Suprapubic skin (tissue), 4 donors: ENCODE measurements around the gene FAM171A2. TPM values are rescaled to one million over a fixed set of nuclear protein-coding genes. Genes with fewer than 3 reads are reported as not detected.

Source experiments
- DNase-seq, 2 donors: peaks; one replicate each; pipeline ENCODE4 v3.0.0-alpha.2; 2019; ENCODE audit warnings: low spot score in 2 of 2
- H3K27ac ChIP-seq: fragments of 200-600 bp; sonication (generic); one replicate; pipeline ENCODE4 v1.5.1; 2019
- H3K27me3 ChIP-seq: fragments of 200-600 bp; sonication (generic); one replicate; pipeline ENCODE4 v1.5.1; 2019
- H3K36me3 ChIP-seq: fragments of 200-600 bp; sonication (generic); one replicate; pipeline ENCODE4 v1.5.1; 2019
- H3K4me1 ChIP-seq: fragments of 200-600 bp; sonication (generic); one replicate; pipeline ENCODE4 v1.5.1; 2019
- H3K4me3 ChIP-seq: fragments of 200-600 bp; sonication (generic); one replicate; pipeline ENCODE4 v1.5.1; 2019; ENCODE audit warnings: mild to moderate bottlenecking
- H3K9me3 ChIP-seq: fragments of 200-600 bp; sonication (generic); one replicate; pipeline ENCODE4 v1.5.1; 2019
- CTCF ChIP-seq, 2 donors: fragments of 200-600 bp in 1 of 2; fragments of 450-650 bp in 1 of 2; sonication (generic) in 1 of 2; IDR thresholded peaks; one replicate each; pipeline ENCODE4 v1.5.1; 2016 to 2019; ENCODE audit warnings: antibody characterized with exemption in 2 of 2, mild to moderate bottlenecking in 1 of 2, moderate library complexity in 1 of 2
- EP300 ChIP-seq: sonication (generic); formaldehyde crosslinking; IDR thresholded peaks from one replicate; pipeline ENCODE4 v1.6.1; 2017; ENCODE audit warnings: antibody characterized with exemption
- POLR2A ChIP-seq, 2 donors: fragments of 450-650 bp; IDR thresholded peaks; one replicate each; pipeline ENCODE4 v1.6.1; 2017; ENCODE audit warnings: antibody characterized with exemption in 2 of 2, mild to moderate bottlenecking in 2 of 2, moderate library complexity in 2 of 2
- POLR2AphosphoS5 ChIP-seq, 3 donors: sonication (generic); formaldehyde crosslinking; IDR thresholded peaks; one replicate each; pipeline ENCODE4 v1.6.1; 2017; ENCODE audit warnings: antibody characterized with exemption in 3 of 3
- WGBS: methylation state at CpG from one replicate; pipeline ENCODE4 v1.1.5; 2018; 5-methylcytosine and 5-hydroxymethylcytosine counted together
- total RNA-seq, 4 donors: library from RNA; depleted of rRNA; stranded (reverse); fragments of >200 nt; gene quantifications; one replicate each; pipeline ENCODE4 v1.1.0, GENCODE V29; 2016

FAM171A2 gene
- total RNA-seq, 4 donors from 2014 or later: 1.2 to 2.6 (median 1.5) TPM

GRCh38 chr17:44314869-44315661 lies 48.6 kb downstream of the FAM171A2 start:
- Histone ChIP-seq H3K36me3 (peaks cover 14% of the 10 kb centered on the region), H3K4me1 (peaks cover 24% of the 10 kb centered on the region), H3K27me3 (peaks cover 52% of the 10 kb centered on the region), H3K4me3 (peak overlapping the region; percentile 38), H3K27ac (no peak overlapping the region), H3K9me3 (no peaks in the 10 kb centered on the region)
- TF ChIP-seq POLR2AphosphoS5 (IDR thresholded peaks at IDR 0.05): no peak
- no peak for TF ChIP-seq POLR2A (IDR thresholded peaks at IDR 0.05)
- TF ChIP-seq EP300: no peak
- no peak for TF ChIP-seq CTCF (IDR thresholded peaks at IDR 0.05)
- no peak for DNase-seq
- 6% methylated on average over 3 of the region's 81 CpGs for WGBS

DNA sequence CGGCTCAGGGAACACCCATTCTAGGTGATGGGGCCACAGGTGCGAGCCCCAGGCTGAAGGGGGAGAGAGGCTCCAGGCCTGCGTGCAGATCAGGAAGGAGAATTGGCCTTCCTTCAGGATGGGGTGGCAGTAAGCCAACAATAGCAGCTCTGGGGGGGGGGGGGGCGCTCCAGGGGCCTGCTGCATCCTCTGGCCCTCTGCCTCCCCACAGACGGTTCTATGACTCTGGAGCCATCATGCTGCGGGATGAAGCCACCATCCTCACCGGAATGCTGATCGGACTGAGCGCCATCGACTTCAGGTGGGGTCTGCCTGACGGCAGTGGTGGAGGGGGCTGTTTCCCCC lies 49.2 kb downstream of the FAM171A2 start:
- no peak for TF ChIP-seq POLR2AphosphoS5 (IDR thresholded peaks at IDR 0.05)
- TF ChIP-seq POLR2A (IDR thresholded peaks at IDR 0.05): no peak
- TF ChIP-seq CTCF (IDR thresholded peaks at IDR 0.05): no peak
- Histone ChIP-seq H3K27ac (no peak overlapping the region), H3K27me3 (peaks cover 52% of the 10 kb centered on the region), H3K4me3 (peak overlapping the region; percentile 38), H3K4me1 (peaks cover 28% of the 10 kb centered on the region), H3K9me3 (no peaks in the 10 kb centered on the region), H3K36me3 (peaks cover 8% of the 10 kb centered on the region)
- 26% methylated on average over 8 of the region's 11 CpGs for WGBS
- no peak for DNase-seq

- no peak for DNase-seq
- Histone ChIP-seq H3K36me3 (peaks cover 4% of the 10 kb centered on the region), H3K9me3 (no peaks in the 10 kb centered on the region), H3K27ac (no peak overlapping the region), H3K27me3 (peaks cover 52% of the 10 kb centered on the region), H3K4me1 (peaks cover 32% of the 10 kb centered on the region), H3K4me3 (no peak overlapping the region)
- WGBS: 52% methylated on average over 7 of the region's 7 CpGs
- TF ChIP-seq POLR2A (IDR thresholded peaks at IDR 0.05) (no peak), EP300 (no peak), POLR2AphosphoS5 (IDR thresholded peaks at IDR 0.05) (no peak), CTCF (IDR thresholded peaks at IDR 0.05) (no peak)
These were observed 49.6 kb downstream of the FAM171A2 start for GRCh38 chr17:44314031-44314430.

GRCh38 chr17:44312396-44313104 lies 51.1 kb downstream of the FAM171A2 start:
- Histone ChIP-seq H3K27me3 (peaks cover 52% of the 10 kb centered on the region), H3K9me3 (no peaks in the 10 kb centered on the region), H3K4me3 (no peak overlapping the region), H3K36me3 (no peaks in the 10 kb centered on the region), H3K4me1 (peaks cover 47% of the 10 kb centered on the region), H3K27ac (no peak overlapping the region)
- no peak for TF ChIP-seq POLR2A (IDR thresholded peaks at IDR 0.05)
- TF ChIP-seq EP300: no peak
- TF ChIP-seq CTCF (IDR thresholded peaks at IDR 0.05): no peak
- TF ChIP-seq POLR2AphosphoS5 (IDR thresholded peaks at IDR 0.05): no peak
- DNase-seq: no peak
- WGBS: 69% methylated on average over 17 of the region's 17 CpGs

GRCh38 chr17:44311562-44312181 lies 52.0 kb downstream of the FAM171A2 start:
- no peak for DNase-seq
- WGBS: 94% methylated on average over 2 of the region's 5 CpGs
- Histone ChIP-seq H3K4me1 (peaks cover 50% of the 10 kb centered on the region), H3K4me3 (no peak overlapping the region), H3K9me3 (no peaks in the 10 kb centered on the region), H3K36me3 (no peaks in the 10 kb centered on the region), H3K27ac (no peak overlapping the region), H3K27me3 (peaks cover 44% of the 10 kb centered on the region)
- TF ChIP-seq CTCF (IDR thresholded peaks at IDR 0.05) (no peak), EP300 (no peak), POLR2A (IDR thresholded peaks at IDR 0.05) (no peak), POLR2AphosphoS5 (IDR thresholded peaks at IDR 0.05) (no peak)
